Measurements from ENCODE around the gene ALPP.

The ALPP gene

DNA sequence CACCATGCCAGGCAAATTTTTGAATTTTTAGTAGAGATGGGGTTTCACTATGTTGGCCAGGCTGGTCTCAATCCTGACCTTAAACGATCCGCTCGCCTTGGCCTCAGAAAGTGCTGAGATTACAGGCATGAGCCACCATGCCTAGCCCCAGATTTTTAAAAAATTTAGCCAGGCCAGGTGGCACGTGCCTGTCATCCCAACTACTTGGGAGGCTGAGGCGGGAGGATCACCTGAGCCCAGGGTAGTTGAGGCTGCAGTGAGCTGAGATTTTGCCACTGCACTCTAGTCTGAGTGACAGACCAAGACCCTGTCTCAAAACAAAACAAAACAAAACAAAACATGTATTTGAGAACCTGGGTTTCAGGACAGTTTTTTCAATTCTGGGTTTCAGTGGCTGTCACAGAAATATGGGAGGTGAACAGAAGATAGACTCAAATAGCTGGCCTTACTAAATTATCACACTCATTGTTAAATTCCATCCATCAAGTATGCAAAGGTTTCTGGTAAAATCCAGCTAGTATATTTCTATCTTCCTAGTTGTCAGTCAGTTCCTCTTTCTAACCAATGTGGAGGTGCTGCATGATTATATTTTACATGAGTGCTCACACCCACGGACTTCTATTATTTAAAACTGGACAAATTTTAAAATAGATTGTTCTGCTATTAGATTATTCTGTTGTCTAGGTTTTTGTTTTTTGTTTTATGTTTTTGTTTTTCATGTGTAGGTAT lies 33.5 kb downstream of the ALPP start:
- H3K4me1 ChIP-seq (ENCODE audit: control insufficient read depth, insufficient read depth, low read length) = no peaks in the 10 kb centered on the region
- peaks cover 27% of the 10 kb centered on the region for H3K36me3 ChIP-seq (ENCODE audit: control insufficient read depth, insufficient read depth, low read length)
- H3K9ac ChIP-seq (ENCODE audit: low read depth, low read length) = no peak overlapping the region
- H3K27ac ChIP-seq (ENCODE audit: low read depth, low read length) = no peak overlapping the region
- H3K4me3 ChIP-seq (ENCODE audit: low read depth, low read length) = no peak overlapping the region
- no peaks in the 10 kb centered on the region for H3K27me3 ChIP-seq (ENCODE audit: control insufficient read depth, insufficient read depth, low read length)
- H3K9me3 ChIP-seq (ENCODE audit: control insufficient read depth, insufficient read depth, low read length) = no peaks in the 10 kb centered on the region

DNA sequence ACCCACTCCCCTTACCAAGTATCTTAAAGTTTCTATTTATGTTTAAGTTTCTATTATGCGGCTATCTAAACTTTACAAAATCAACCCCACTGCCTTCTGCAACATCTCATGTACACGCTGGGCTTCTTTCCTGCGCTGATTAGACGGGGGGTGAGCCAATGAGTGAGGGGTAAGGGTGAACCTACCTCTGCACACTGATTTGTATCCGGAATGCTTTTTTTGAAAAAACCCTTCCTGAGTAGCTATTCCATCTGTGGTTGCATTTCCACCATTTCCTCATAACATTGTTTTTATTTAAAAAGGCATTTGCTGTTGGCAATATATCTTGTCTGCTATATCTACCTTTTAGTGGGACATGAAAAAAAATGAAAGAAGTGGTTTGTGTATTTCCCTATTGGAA lies 34.4 kb downstream of the ALPP start:
- peaks cover 32% of the 10 kb centered on the region for H3K36me3 ChIP-seq (ENCODE audit: control insufficient read depth, insufficient read depth, low read length)
- peaks cover under 1% of the 10 kb centered on the region; the same call in 1 of the 2 replicates for H3K4me1 ChIP-seq (ENCODE audit: control insufficient read depth, insufficient read depth, low read length)
- no peak overlapping the region for H3K9ac ChIP-seq (ENCODE audit: low read depth, low read length)
- H3K27me3 ChIP-seq (ENCODE audit: control insufficient read depth, insufficient read depth, low read length) = peaks cover 1% of the 10 kb centered on the region
- H3K4me3 ChIP-seq (ENCODE audit: low read depth, low read length) = no peak overlapping the region
- no peak overlapping the region for H3K27ac ChIP-seq (ENCODE audit: low read depth, low read length)
- H3K9me3 ChIP-seq (ENCODE audit: control insufficient read depth, insufficient read depth, low read length) = no peaks in the 10 kb centered on the region

DNA sequence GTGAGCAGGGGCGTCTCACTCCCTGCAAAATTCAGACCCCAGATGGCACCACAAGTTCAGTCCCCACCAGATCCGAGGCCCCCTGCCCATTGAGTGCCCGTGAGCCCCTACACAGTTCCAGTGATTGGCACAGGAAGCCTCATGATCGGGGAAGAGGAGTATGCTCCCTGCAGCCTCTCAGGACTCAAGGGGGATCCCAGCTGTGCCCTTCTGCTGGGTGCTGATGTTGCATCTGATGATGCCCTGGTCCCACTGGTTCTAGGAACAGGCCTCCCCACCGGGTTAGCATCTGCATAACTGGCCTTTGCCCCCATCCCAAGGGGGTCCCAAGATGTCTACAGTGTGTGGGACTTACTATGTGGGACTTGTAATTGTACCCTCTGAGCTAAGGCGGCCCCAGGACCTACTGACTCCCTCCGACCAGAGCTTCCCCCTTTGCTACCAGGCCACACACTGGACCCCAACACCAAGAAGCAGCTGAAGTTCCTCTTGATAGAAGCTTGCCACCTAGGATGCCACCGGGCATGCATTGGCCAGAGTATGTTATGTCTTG lies 36.7 kb downstream of the ALPP start:
- Histone ChIP-seq H3K9ac (ENCODE audit: low read depth, low read length) (no peak overlapping the region), H3K9me3 (ENCODE audit: control insufficient read depth, insufficient read depth, low read length) (no peaks in the 10 kb centered on the region), H3K27me3 (ENCODE audit: control insufficient read depth, insufficient read depth, low read length) (peaks cover 23% of the 10 kb centered on the region), H3K36me3 (ENCODE audit: control insufficient read depth, insufficient read depth, low read length) (peaks cover 49% of the 10 kb centered on the region), H3K4me1 (ENCODE audit: control insufficient read depth, insufficient read depth, low read length) (peaks cover 6% of the 10 kb centered on the region; the same call in 1 of the 2 replicates), H3K27ac (ENCODE audit: low read depth, low read length) (no peak overlapping the region), H3K4me3 (ENCODE audit: low read depth, low read length) (no peak overlapping the region)

DNA sequence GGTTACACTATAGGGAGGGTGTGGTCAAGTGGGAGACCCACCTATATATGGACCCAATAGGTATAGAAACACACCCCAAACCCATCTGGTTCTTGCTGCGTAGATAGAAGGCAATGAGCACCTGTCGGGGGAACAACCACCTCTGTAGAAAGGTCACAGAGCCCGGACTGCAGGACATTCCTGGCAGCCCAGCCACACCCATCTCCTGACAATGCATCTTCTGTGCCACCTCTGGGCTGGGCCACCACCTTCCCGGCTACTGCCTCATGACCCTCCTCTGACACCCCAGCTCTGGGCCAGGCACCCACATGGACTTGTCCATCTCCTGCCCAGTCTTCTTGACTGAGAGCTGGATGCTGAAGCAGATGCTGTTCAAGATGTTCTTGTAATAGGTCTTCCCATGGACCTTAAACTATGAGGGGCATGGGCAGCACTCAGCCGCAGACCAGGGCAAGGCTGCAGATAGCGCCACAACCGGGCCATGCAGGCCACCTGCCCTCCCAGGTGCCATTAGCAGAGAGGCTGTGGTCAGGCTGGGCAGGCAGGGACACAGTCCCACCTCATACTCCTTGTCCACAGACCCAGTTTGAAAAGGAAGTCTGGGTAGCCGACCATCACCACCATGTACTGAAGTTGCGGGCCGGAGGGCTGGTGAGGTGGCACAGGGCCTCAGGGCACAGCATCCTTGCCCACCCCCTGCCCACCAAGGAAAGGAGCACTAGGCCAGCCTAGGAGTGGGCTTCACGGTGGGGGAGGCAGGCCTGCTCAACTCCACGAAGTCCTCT lies 37.4 kb downstream of the ALPP start:
- Histone ChIP-seq H3K9ac (ENCODE audit: low read depth, low read length) (no peak overlapping the region), H3K4me1 (ENCODE audit: control insufficient read depth, insufficient read depth, low read length) (peaks cover 6% of the 10 kb centered on the region; the same call in 1 of the 2 replicates), H3K27ac (ENCODE audit: low read depth, low read length) (no peak overlapping the region), H3K4me3 (ENCODE audit: low read depth, low read length) (no peak overlapping the region), H3K36me3 (ENCODE audit: control insufficient read depth, insufficient read depth, low read length) (peaks cover 49% of the 10 kb centered on the region), H3K27me3 (ENCODE audit: control insufficient read depth, insufficient read depth, low read length) (peaks cover 30% of the 10 kb centered on the region), H3K9me3 (ENCODE audit: control insufficient read depth, insufficient read depth, low read length) (no peaks in the 10 kb centered on the region)

DNA sequence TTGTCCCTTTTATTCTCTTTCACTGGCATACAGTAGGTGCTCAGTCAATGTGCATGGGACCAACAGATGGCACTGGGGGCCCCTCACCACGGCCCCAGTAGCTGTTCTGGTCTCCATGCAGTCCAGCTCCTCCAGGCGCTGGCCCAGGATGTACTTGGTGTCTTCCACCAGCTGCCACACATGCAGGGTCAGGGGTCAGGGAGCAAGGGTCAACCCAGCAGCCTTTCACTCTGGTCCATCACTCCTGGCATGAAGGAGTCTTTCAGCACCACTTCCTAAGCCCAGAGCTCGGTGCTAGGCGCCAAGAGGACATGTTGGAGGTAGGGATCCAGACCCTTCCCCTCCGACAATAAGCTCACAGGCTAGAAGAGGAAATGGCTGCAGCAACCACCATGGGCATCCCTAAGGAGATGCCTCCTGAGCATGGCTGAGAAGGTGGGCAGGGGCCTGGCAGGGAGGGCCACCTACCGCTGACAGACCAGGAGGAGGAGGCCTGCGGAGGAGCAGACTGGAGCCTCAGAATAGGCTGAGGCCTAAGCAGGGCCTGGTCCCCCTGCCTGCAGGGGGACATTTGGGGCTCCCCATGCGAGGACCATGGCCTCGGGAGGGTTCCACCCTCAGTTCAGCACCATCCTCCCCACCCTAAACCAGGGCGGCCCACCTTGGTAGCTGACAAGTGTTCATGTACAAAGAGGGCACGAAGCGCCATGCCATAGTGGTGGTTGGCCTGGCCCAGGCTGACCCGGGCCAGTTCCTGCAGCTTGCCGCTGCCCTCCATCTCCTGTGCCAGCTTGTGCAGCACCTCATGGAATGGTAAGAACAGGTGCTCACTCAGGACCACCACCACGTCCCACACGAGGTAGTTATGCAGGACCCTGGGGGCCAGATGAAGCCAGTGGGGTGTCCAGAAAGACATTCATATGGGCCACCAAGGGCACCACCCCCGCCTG lies 38.2 kb downstream of the ALPP start:
- peaks cover 49% of the 10 kb centered on the region for H3K36me3 ChIP-seq (ENCODE audit: control insufficient read depth, insufficient read depth, low read length)
- peaks cover 39% of the 10 kb centered on the region for H3K27me3 ChIP-seq (ENCODE audit: control insufficient read depth, insufficient read depth, low read length)
- H3K9ac ChIP-seq (ENCODE audit: low read depth, low read length) = no peak overlapping the region
- H3K4me3 ChIP-seq (ENCODE audit: low read depth, low read length) = 0 out of 2 replicates have a peak overlapping the region, but pooled peaks have one; percentile 4
- no peak overlapping the region for H3K27ac ChIP-seq (ENCODE audit: low read depth, low read length)
- H3K9me3 ChIP-seq (ENCODE audit: control insufficient read depth, insufficient read depth, low read length) = no peaks in the 10 kb centered on the region
- peaks cover 13% of the 10 kb centered on the region for H3K4me1 ChIP-seq (ENCODE audit: control insufficient read depth, insufficient read depth, low read length)

DNA sequence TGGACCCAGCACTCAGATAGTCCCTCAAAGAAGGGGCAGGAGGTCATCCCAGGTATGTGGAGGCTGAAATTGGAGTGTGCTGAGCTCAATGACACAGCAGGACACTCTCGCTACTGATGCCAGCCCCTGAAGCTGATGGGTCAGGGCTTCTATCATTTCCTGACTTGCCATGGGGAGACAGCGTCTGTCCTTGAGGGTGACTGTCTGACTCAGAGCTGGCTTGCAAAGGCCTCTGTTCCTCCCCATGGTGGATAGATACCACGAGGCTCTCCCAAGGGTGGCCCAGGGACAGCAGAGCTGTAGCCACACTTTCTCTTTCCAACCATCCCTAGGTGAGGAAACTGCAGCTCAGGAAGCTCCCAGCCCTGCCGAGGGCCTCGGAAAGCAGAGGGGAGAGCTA lies 38.9 kb downstream of the ALPP start:
- Histone ChIP-seq H3K36me3 (ENCODE audit: control insufficient read depth, insufficient read depth, low read length) (peaks cover 49% of the 10 kb centered on the region), H3K9ac (ENCODE audit: low read depth, low read length) (no peak overlapping the region), H3K4me1 (ENCODE audit: control insufficient read depth, insufficient read depth, low read length) (peaks cover 19% of the 10 kb centered on the region), H3K27ac (ENCODE audit: low read depth, low read length) (no peak overlapping the region), H3K27me3 (ENCODE audit: control insufficient read depth, insufficient read depth, low read length) (peaks cover 46% of the 10 kb centered on the region), H3K9me3 (ENCODE audit: control insufficient read depth, insufficient read depth, low read length) (no peaks in the 10 kb centered on the region; the same call in 1 of the 2 replicates), H3K4me3 (ENCODE audit: low read depth, low read length) (0 out of 2 replicates have a peak overlapping the region, but pooled peaks have one; percentile 4)

DNA sequence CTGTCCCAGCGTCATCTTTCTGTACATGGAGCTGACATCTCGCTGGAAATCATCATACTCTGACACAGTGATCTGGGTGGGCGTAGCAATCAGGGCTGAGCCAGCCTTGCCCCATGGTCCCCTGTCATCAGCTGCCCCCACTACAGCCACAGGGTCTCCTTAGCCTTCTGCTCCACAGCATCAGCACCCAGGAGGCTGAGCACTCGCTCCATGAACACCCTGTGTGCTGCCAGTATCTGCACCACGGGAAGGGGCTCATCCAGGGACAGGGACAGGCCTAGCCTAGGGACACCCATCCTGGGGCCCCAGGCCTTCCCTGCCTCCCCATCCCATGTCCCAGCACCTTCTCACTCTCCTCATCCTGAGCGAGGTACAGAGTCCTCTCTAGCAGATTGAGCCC lies 39.5 kb downstream of the ALPP start:
- H3K27me3 ChIP-seq (ENCODE audit: control insufficient read depth, insufficient read depth, low read length) = peaks cover 46% of the 10 kb centered on the region
- H3K9ac ChIP-seq (ENCODE audit: low read depth, low read length) = peak overlapping the region; percentile 90; the same call in 1 of the 2 replicates
- H3K9me3 ChIP-seq (ENCODE audit: control insufficient read depth, insufficient read depth, low read length) = no peaks in the 10 kb centered on the region; the same call in 1 of the 2 replicates
- peaks cover 23% of the 10 kb centered on the region for H3K4me1 ChIP-seq (ENCODE audit: control insufficient read depth, insufficient read depth, low read length)
- no peak overlapping the region for H3K27ac ChIP-seq (ENCODE audit: low read depth, low read length)
- H3K36me3 ChIP-seq (ENCODE audit: control insufficient read depth, insufficient read depth, low read length) = peaks cover 45% of the 10 kb centered on the region
- H3K4me3 ChIP-seq (ENCODE audit: low read depth, low read length) = peak overlapping the region; percentile 86

DNA sequence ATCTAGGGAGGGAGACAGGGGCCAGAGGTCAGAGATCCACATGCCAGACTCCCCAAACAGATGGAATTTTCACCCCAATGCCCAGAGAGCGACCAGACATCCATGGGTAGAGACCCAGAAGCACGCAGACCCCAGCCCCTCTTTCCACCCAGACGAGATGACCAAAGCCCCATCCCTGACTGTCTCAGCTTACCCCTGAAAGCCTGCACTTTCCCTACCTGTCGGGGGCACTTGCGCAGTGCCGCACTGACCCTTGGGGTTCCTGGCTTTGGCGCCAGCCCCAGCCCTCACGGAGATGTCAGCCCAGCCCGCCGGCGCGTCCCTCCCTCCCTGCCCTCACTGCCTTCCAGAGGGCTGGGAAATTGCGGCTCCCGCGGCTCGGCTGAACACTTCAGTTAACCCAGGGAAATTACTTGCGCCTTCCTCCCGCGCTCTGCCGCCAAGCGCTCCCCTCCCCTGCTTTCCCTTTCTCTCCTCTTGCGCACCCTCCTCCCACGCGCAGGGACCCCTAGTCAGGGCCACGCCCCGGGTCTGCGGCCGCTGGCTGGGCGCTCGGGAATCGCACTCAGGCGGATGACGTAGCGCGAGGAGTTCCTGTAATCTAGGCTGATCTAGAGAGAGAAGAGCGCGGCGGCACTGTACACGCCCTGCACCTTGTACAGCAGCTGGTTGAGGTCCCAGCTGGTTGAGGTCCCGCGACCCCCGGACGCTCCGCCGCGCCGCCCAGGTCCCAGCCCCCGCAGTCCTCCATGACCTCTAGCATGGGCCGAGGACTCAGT lies 40.1 kb downstream of the ALPP start:
- peak overlapping the region; percentile 90 for H3K9ac ChIP-seq (ENCODE audit: low read depth, low read length)
- H3K9me3 ChIP-seq (ENCODE audit: control insufficient read depth, insufficient read depth, low read length) = no peaks in the 10 kb centered on the region; the same call in 1 of the 2 replicates
- H3K4me3 ChIP-seq (ENCODE audit: low read depth, low read length) = peak overlapping the region; percentile 86
- peaks cover 46% of the 10 kb centered on the region for H3K27me3 ChIP-seq (ENCODE audit: control insufficient read depth, insufficient read depth, low read length)
- no peak overlapping the region for H3K27ac ChIP-seq (ENCODE audit: low read depth, low read length)
- peaks cover 45% of the 10 kb centered on the region for H3K36me3 ChIP-seq (ENCODE audit: control insufficient read depth, insufficient read depth, low read length)
- peaks cover 24% of the 10 kb centered on the region for H3K4me1 ChIP-seq (ENCODE audit: control insufficient read depth, insufficient read depth, low read length)

DNA sequence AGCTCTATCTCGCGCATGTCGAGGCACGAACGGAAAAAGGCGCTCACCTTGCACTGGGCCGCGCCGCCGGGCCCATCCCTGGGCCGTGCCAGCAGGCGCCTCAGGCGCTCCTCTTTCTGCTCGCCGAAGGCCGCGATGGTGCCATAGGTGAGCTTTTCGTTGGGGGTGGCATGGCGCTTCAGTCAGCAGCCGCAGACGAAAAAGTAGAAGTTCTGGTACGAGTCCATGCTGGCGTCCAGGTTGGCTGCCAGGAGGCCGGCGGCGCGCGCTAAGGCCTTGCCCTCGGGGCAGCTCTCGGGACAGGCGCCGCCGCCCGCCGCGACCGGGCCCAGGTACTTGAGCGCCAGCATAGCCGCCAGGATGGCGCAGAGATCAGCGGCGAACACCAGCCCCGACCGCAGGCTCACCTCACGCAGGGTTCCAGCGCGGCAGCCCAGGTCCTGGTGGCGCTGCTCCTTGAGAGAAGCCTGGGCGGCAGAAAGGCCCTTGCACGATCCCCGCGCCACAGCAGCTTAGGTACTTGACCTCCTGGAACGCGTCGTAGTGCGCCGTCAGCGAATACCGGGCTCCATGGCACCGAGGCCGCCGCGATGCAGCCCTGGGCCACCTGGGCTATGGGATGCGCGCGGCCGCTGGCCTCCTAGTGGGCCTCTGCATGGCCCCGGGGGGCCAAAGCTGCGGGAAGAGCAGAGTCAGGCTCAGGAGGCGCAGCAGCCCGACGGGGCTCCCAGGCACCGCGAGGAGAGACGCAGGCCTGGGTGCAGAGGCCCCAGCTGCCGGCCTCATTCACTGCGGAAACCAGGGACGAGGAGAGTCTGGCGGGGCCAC lies 40.9 kb downstream of the ALPP start:
- Histone ChIP-seq H3K4me1 (ENCODE audit: control insufficient read depth, insufficient read depth, low read length) (peaks cover 32% of the 10 kb centered on the region), H3K27me3 (ENCODE audit: control insufficient read depth, insufficient read depth, low read length) (peaks cover 46% of the 10 kb centered on the region), H3K9ac (ENCODE audit: low read depth, low read length) (peak overlapping the region; percentile 90), H3K4me3 (ENCODE audit: low read depth, low read length) (peak overlapping the region; percentile 86), H3K9me3 (ENCODE audit: control insufficient read depth, insufficient read depth, low read length) (no peaks in the 10 kb centered on the region; the same call in 1 of the 2 replicates), H3K27ac (ENCODE audit: low read depth, low read length) (no peak overlapping the region), H3K36me3 (ENCODE audit: control insufficient read depth, insufficient read depth, low read length) (peaks cover 45% of the 10 kb centered on the region)

Data from HUES48 (cell line).